Dendritic cell treated with granulocyte-macrophage colony-stimulating factor and Interleukin-4, amounts not matched to agents 40 ng/mL and 50 ng/mL, for 4 days (primary cell): Measurements from ENCODE around the gene PHOX2B.
"Not testable (repeated sequence)": the region's sequence is repeated elsewhere in the genome, so short reads cannot be mapped to it uniquely, and the experiment has no call there.

Experiments
- H3K27ac Mint-ChIP-seq: one replicate; pipeline ENCODE4 v1.8.0; 2022; ENCODE audit warnings: mild to moderate bottlenecking, mixed read lengths
- H3K27me3 Mint-ChIP-seq: one replicate; pipeline ENCODE4 v1.8.0; 2022; ENCODE audit warnings: mild to moderate bottlenecking, mixed read lengths
- H3K36me3 Mint-ChIP-seq: one replicate; pipeline ENCODE4 v1.8.0; 2022; ENCODE audit warnings: low read depth, mixed read lengths
- H3K4me1 Mint-ChIP-seq: one replicate; pipeline ENCODE4 v1.8.0; 2022; ENCODE audit warnings: low read depth, mixed read lengths
- H3K4me3 Mint-ChIP-seq: one replicate; pipeline ENCODE4 v1.8.0; 2022; ENCODE audit warnings: mild to moderate bottlenecking, moderate library complexity, mixed read lengths
- H3K9me3 Mint-ChIP-seq: one replicate; pipeline ENCODE4 v1.8.0; 2022; ENCODE audit warnings: mixed read lengths
- intact Hi-C: fragments of 100-400 bp; cut with micrococcal nuclease; formaldehyde crosslinking; loops from one replicate; pipeline ENCODE4 v1.15.0; 2022

PHOX2B gene

GRCh38 chr4:41711654-41712053 lies 36.9 kb downstream of the PHOX2B start:
- H3K27me3 Mint-ChIP-seq, H3K4me1 Mint-ChIP-seq, H3K4me3 Mint-ChIP-seq, H3K9me3 Mint-ChIP-seq, H3K36me3 Mint-ChIP-seq, intact Hi-C loops, H3K27ac Mint-ChIP-seq: not testable (repeated sequence)

GRCh38 chr4:41709844-41710481 lies 38.6 kb downstream of the PHOX2B start:
- intact Hi-C loops = no loop called here
- H3K9me3 Mint-ChIP-seq = no peaks in the 10 kb centered on the region
- no peak overlapping the region for H3K27ac Mint-ChIP-seq
- peaks cover 10% of the 10 kb centered on the region for H3K27me3 Mint-ChIP-seq
- no peaks in the 10 kb centered on the region for H3K4me1 Mint-ChIP-seq
- H3K4me3 Mint-ChIP-seq = no peak overlapping the region
- H3K36me3 Mint-ChIP-seq = no peaks in the 10 kb centered on the region

DNA sequence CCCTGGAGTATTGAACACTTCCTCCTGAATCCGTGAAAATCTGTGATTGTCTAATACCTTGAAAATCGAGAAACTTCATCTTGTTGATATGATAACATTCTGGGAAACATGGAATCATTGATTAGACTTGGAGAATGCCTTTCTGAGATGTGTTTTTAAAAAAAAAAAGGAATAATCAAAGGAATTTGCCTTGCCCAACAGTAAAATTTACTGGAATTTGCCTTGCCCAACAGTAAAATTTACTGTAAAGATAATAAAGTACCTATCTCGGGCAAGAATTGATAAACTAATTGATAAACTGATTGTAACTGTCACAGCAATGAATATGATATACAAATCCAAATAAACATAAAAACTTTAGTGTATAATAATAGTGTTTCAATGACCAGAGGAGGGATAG lies 44.7 kb downstream of the PHOX2B start:
- Mint-ChIP-seq H3K4me1 (no peaks in the 10 kb centered on the region), H3K9me3 (no peaks in the 10 kb centered on the region), H3K27ac (no peak overlapping the region), H3K27me3 (peaks cover 35% of the 10 kb centered on the region), H3K4me3 (no peak overlapping the region), H3K36me3 (no peaks in the 10 kb centered on the region)
- intact Hi-C loops = no loop called here

- Mint-ChIP-seq H3K4me3 (no peak overlapping the region), H3K9me3 (no peaks in the 10 kb centered on the region), H3K4me1 (no peaks in the 10 kb centered on the region), H3K27ac (no peak overlapping the region), H3K36me3 (no peaks in the 10 kb centered on the region), H3K27me3 (peaks cover 33% of the 10 kb centered on the region)
- intact Hi-C loops = no loop called here
Observed at GRCh38 chr4:41702770-41703169, 45.8 kb downstream of the PHOX2B start.

GRCh38 chr4:41701983-41702382 lies 46.5 kb downstream of the PHOX2B start:
- Mint-ChIP-seq H3K4me1 (no peaks in the 10 kb centered on the region), H3K27me3 (peaks cover 33% of the 10 kb centered on the region), H3K9me3 (no peaks in the 10 kb centered on the region), H3K36me3 (no peaks in the 10 kb centered on the region), H3K27ac (no peak overlapping the region), H3K4me3 (no peak overlapping the region)
- intact Hi-C loops = no loop called here

DNA sequence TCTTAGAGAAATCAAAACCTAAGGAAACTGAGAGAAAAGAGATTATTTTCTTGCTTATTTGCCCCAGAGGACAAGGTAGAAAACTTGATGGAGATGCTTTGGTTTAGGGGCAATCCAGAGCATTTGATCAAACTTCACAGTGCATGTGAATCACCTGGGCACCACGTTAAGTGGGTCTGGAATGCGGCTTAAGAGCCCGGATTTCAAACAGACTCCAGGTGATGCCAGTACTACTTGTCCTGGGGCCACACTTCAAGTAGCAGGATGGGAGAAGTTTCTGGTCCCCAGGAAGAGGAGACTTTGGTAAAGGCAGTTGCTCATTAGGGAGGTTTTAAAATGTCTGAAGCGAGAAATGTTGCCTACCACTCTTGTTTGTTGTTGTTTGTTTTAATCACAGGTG lies 51.8 kb downstream of the PHOX2B start:
- Mint-ChIP-seq H3K27me3 (peaks cover 17% of the 10 kb centered on the region), H3K9me3 (no peaks in the 10 kb centered on the region), H3K4me1 (no peaks in the 10 kb centered on the region), H3K36me3 (no peaks in the 10 kb centered on the region), H3K27ac (no peak overlapping the region), H3K4me3 (no peak overlapping the region)
- intact Hi-C loops = loop anchor here (10.0 kb wide), 1 partner anchor 818 kb away; no protein-coding TSS in a partner anchor

DNA sequence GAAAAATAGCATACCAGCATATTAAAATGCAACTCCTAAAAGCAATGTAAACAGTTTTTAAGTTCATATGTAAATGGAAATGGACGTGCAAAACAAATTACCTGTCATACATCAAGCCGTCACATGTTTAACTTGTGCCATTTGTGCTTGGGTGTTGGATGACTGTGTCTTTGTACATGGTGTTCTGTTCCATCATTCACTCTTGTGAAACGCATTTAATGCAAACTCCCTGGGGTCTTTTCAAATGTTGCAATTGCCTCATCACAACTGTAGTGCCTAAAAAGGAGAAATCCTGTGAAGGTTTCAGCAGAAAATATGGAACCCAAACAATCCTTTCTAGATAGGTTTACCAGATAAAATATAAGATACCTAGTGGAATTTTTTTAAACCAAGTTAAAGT lies 52.4 kb downstream of the PHOX2B start:
- H3K27ac Mint-ChIP-seq = no peak overlapping the region
- H3K4me3 Mint-ChIP-seq = no peak overlapping the region
- no peaks in the 10 kb centered on the region for H3K36me3 Mint-ChIP-seq
- H3K9me3 Mint-ChIP-seq = no peaks in the 10 kb centered on the region
- H3K27me3 Mint-ChIP-seq = peaks cover 17% of the 10 kb centered on the region
- H3K4me1 Mint-ChIP-seq = no peaks in the 10 kb centered on the region
- intact Hi-C loops = loop anchor here (10.0 kb wide), 1 partner anchor 819 kb away; no protein-coding TSS in a partner anchor
